T-helper 1 cell treated with Interleukin-12 subunit alpha and Interleukin-12 subunit beta and Interleukin-4 antibody, amounts not matched to agents 30 ng/mL and 1 ng/mL, for 36 hours (primary cell): ENCODE results near the gene CARM1. TPM values are rescaled to one million over a fixed set of nuclear protein-coding genes. Genes with fewer than 3 reads are reported as not detected.

Source experiments
- intact Hi-C: fragments of 100-400 bp; cut with micrococcal nuclease; formaldehyde crosslinking; loops from one replicate; pipeline ENCODE4 v1.15.1; 2024
- total RNA-seq: library from RNA; stranded (reverse); gene quantifications from 2 replicates; pipeline ENCODE4 v1.2.3, GENCODE V29; 2022

The CARM1 gene
- total RNA-seq, 1 donor from 2014 or later: 44.6 TPM

DNA sequence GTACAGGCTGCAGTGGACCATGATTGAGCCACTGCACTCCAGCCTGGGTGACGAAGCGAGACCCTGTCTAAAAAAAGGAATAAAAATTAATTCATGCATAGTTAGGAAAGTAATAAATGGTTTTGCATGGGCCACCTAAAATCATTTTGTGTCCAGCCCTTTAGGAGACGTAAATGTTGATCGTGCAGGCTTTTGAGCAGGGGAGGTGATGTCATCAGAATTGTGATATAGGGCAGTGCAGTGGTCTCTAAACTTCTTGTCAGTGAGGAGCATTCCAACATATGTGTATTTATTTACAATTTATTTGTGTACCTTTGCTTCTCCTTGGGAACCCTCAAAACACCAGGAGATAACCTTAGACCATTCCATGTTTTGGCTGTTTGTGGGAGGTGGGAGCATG is 92.5 kb downstream of the CARM1 start:
- intact Hi-C loops: loop anchor here (5.0 kb wide), 1 partner anchor 473 kb away; the partner anchor contains the start of genes ODAD3 and PRKCSH

DNA sequence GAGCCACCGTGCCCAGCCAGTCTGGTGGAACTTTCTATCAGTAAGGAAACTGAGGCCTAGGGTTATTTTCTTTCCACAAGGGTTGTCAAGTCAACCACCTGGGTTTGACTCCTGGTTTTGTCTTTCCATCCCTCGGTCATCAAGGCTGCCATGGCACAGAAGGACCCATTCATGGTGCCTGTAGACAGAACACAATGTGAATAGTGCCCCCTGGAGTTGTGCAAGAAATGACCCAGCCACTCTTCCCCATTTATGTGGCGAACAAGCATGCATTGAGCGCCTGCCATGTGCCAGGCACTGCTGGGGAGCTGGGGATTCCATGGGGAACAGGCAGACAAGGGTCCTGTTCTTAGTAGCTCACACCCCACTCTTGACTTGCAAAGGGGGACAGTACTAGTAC is 93.5 kb downstream of the CARM1 start:
- intact Hi-C loops: loop anchor here (5.0 kb wide), 1 partner anchor 472 kb away; the partner anchor contains the start of genes ODAD3 and PRKCSH

GRCh38 chr19:10965398-10965797 is 94.0 kb downstream of the CARM1 start:
- intact Hi-C loops: no loop called here

DNA sequence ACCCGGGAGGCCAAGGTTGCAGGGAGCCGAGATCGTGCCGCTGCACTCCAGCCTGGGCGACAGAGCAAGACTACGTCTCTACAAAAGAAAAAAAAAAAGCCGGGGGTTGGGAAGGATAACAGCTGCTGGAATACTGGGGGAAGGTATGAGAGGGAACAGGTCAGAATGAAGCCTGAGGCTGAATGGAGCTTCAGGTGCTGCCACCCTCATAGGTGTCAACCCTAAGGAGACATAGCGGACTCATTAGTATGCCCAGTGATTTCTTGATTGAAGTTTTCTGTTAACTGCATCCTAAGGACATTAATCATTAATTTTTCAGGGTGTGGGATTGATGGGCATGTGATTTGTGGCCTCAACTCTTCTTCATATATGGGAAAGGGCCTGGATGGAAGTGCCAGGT is 95.5 kb downstream of the CARM1 start:
- intact Hi-C loops: no loop called here

DNA sequence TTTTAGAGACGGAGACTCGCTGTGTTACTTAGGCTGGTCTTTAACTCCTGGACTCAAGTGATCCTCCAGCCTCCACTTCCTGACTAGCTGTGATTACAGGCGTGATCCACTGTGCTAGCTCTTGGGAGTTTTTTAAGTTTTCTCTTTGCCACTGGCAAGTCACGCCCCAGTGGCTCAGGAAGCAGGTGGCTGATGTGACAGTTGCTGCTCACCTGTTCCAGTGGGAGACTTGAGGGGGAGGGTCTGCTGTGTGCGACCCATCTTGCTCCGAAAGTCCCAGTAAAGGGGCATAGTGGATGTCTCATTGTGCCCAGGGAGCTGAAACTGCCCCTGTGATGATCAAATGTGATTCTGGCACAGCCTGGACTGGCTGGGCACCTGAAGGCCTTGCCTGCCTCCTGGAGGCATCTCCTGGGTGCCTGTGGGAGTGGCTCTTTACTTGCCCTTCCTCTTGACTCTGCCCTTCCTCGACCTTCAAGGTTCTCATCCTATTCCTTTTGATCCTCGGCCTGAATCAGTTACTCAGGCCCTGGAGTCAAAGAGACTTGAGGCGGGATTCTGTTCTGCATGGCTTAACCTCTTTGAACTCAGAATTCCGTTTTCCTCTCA is 97.3 kb downstream of the CARM1 start:
- intact Hi-C loops: no loop called here

DNA sequence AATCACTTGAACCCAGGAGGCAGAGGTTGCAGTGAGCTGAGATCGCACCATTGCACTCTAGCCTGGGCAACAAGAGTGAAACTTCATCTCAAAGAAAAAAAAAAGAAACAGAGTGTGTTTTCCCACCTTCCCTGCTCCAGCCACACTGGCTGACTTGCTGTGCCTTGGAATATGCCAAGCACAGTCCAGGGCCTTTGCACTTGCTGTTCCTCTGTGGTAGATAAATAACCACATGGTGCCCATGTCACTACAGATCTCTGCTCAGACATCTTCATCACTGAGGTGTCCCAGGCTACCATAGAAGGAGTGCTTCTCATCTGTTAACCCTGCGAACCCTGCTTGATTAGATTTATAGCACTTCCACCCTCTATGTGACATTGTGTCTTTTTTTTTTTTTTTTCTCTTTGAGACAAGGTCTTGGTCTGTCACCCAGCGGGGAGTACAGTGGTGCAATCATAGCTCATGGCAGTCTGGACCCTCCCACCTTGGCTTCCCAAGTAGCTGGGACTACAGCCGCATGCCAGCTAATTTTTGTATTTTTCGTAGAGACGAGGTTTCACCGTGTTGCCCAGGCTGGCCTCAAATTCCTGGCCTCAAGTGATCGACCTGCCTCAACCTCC is 99.9 kb downstream of the CARM1 start:
- intact Hi-C loops: no loop called here

Other genes with a start within 250 kb of the CARM1 start
- 151 and 162 TPM in 2 replicates for gene SLC44A2, start 246.0 kb upstream of the CARM1 start, total RNA-seq
- gene ILF3, start 217.2 kb upstream of the CARM1 start, total RNA-seq: 387 and 396 TPM in 2 replicates
- 52.4 and 58.2 TPM in 2 replicates for gene QTRT1, start 170.1 kb upstream of the CARM1 start, total RNA-seq
- gene DNM2, start 153.5 kb upstream of the CARM1 start, total RNA-seq: 374 and 410 TPM in 2 replicates
- 12.1 and 14.2 TPM in 2 replicates for gene TMED1, start 35.3 kb upstream of the CARM1 start, total RNA-seq
- gene C19orf38, start 23.1 kb upstream of the CARM1 start, total RNA-seq: 4.6 and 5.7 TPM in 2 replicates
- gene YIPF2, start 57.1 kb downstream of the CARM1 start, total RNA-seq: 27.0 and 32.0 TPM in 2 replicates
- gene TIMM29, start 57.3 kb downstream of the CARM1 start, total RNA-seq: 19.9 and 23.0 TPM in 2 replicates
- 118 and 120 TPM in 2 replicates for gene SMARCA4, start 89.5 kb downstream of the CARM1 start, total RNA-seq
- gene LDLR, start 217.9 kb downstream of the CARM1 start, total RNA-seq: 116 and 121 TPM in 2 replicates